K562 (cell line): ENCODE data around the gene SRPK3. TPM values are rescaled to one million over a fixed set of nuclear protein-coding genes. Genes with fewer than 3 reads are reported as not detected.
A peak's percentile ranks its signal among the peaks of the same experiment; 100 is the strongest.

ENCODE experiments used
- ATAC-seq: fragments of 200-7000 bp; cut with Tn5 transposase; 3 replicates; pipeline ENCODE4 v1.9.1; 2020; ENCODE audit warnings: moderate library complexity
- BruUV-seq: library from RNA; stranded (reverse); fragments of 400-500 nt; replicated peaks from 2 replicates; lab custom pipeline; 2021; lab: Mats Ljungman, UMichigan
- CTCF ChIA-PET: fragments of 300-600 bp; formaldehyde crosslinking; extraction: SDS; loops from one replicate; lab custom pipeline; 2021; ENCODE audit warnings: low intra/inter-chr PET ratio; lab: Yijun Ruan, JAX
- POLR2A ChIA-PET: fragments of 300-600, 350-650 bp; sonication (Branson Sonifier 250); formaldehyde crosslinking; extraction: SDS; loops from one replicate; lab custom pipeline; 2021; ENCODE audit warnings: antibody characterized with exemption, inconsistent platforms; lab: Yijun Ruan, JAX
- DNase-seq, 4 experiments: peaks; one replicate each; pipeline versions ENCODE4 v3.0.0 to v3.0.0-alpha.2; 2011 to 2018; ENCODE audit warnings: low spot score in 3 of 4, mixed read lengths in 3 of 4; ENCODE audit errors: extremely low read depth in 1 of 4
- FAIRE-seq: peaks from 2 replicates; lab custom pipeline; 2011; peaks lifted over from hg19 to GRCh38; lab: Jason Lieb, UNC
- H2AFZ ChIP-seq: 2 replicates; pipeline ENCODE4 v1.6.0; 2011; ENCODE audit warnings: low read depth, low read length, control low read depth, inconsistent platforms
- H3K27ac ChIP-seq: fragments of 200-600 bp; 3 replicates; pipeline ENCODE4 v1.8.0; 2011; ENCODE audit warnings: low read depth, mild to moderate bottlenecking, control low read depth, inconsistent platforms, low read length, moderate library complexity, mixed read lengths; ENCODE audit errors: extremely low read depth
- H3K27me3 ChIP-seq, 2 experiments: fragments of 300-600 bp in 1 of 2; 2 replicates in 1 of 2; 3 replicates in 1 of 2; pipeline versions ENCODE4 v1.6.0 to v1.8.0; 2011; ENCODE audit warnings: inconsistent platforms in 2 of 2, low read length in 2 of 2, mild to moderate bottlenecking in 1 of 2, mixed read lengths in 1 of 2, moderate library complexity in 1 of 2; ENCODE audit not compliant: control insufficient read depth in 2 of 2, insufficient read depth in 2 of 2
- H3K36me3 ChIP-seq: fragments of 300-600 bp; 3 replicates; pipeline ENCODE4 v1.8.0; 2011; ENCODE audit warnings: mild to moderate bottlenecking, low read length, inconsistent platforms; ENCODE audit not compliant: control insufficient read depth, insufficient read depth
- H3K4me1 ChIP-seq, 2 experiments: fragments of 200-600 bp in 1 of 2; replicated peaks in 1 of 2; 2 replicates in 1 of 2; 3 replicates in 1 of 2; pipeline versions ENCODE4 v1.5.1 to v1.8.0; 2011; ENCODE audit warnings: inconsistent platforms in 2 of 2, low read length in 2 of 2, mild to moderate bottlenecking in 1 of 2, mixed read lengths in 1 of 2, moderate library complexity in 1 of 2; ENCODE audit not compliant: control insufficient read depth in 2 of 2, insufficient read depth in 2 of 2
- H3K4me2 ChIP-seq: 2 replicates; pipeline ENCODE4 v1.6.1; 2011; ENCODE audit warnings: low read length, control low read depth, inconsistent platforms, mixed read lengths; ENCODE audit not compliant: insufficient read depth
- H3K4me3 ChIP-seq: fragments of 200-600 bp; sonication (generic), shearing (Covaris generic); 2 replicates; pipeline ENCODE4 v1.5.1; 2016; ENCODE audit warnings: control low read depth, inconsistent platforms
- H3K79me2 ChIP-seq: fragments of 200-600 bp; 3 replicates; pipeline ENCODE4 v1.8.0; 2011; ENCODE audit warnings: low read length, inconsistent platforms; ENCODE audit not compliant: control insufficient read depth, insufficient read depth
- H3K9ac ChIP-seq, 2 experiments: 2 replicates each; pipeline versions ENCODE4 v1.6.0 to v1.6.1; 2011; ENCODE audit warnings: low read depth in 2 of 2, low read length in 2 of 2, control low read depth in 1 of 2, inconsistent platforms in 1 of 2, mild to moderate bottlenecking in 1 of 2, mixed read lengths in 1 of 2; ENCODE audit not compliant: insufficient read depth in 1 of 2
- H3K9me1 ChIP-seq: one replicate; pipeline ENCODE4 v1.6.0; 2011; ENCODE audit warnings: inconsistent platforms, mild to moderate bottlenecking, low read length, moderate library complexity; ENCODE audit not compliant: control insufficient read depth, insufficient read depth
- H3K9me3 ChIP-seq: replicated peaks from 2 replicates; pipeline ENCODE4 v1.5.1; 2011; ENCODE audit warnings: low read depth, low read length, inconsistent platforms; ENCODE audit not compliant: control insufficient read depth, insufficient read depth
- H4K20me1 ChIP-seq: replicated peaks from 2 replicates; pipeline ENCODE4 v1.6.1; 2011; ENCODE audit warnings: low read length, inconsistent platforms, mixed read lengths; ENCODE audit not compliant: control insufficient read depth, insufficient read depth
- POLR2G ChIP-seq: fragments of 200-400 bp; formaldehyde crosslinking; IDR thresholded peaks from 2 replicates; pipeline ENCODE4 v1.6.1; 2017; ENCODE audit warnings: low read depth, mild to moderate bottlenecking, antibody characterized with exemption, low read length, moderate library complexity
- ZNF133 ChIP-seq: fragments of 250-450 bp; sonication (Bioruptor Pico); IDR thresholded peaks from 2 replicates; pipeline ENCODE4 v1.4.0; 2020; ENCODE audit warnings: mild to moderate bottlenecking
- WGBS: fragments of 100-300 bp; shearing (Covaris generic); methylation state at CpG from one replicate; pipeline ENCODE4 v1.1.6; 2016; ENCODE audit warnings: low coverage, mixed read lengths; ENCODE audit not compliant: insufficient coverage; ENCODE audit errors: missing lambda C conversion rate; 5-methylcytosine and 5-hydroxymethylcytosine counted together
- in situ Hi-C: fragments of 300-500 bp; cut with MboI; formaldehyde crosslinking; loops from 4 replicates; pipeline ENCODE4 v1.15.0; 2018; ENCODE audit warnings: inconsistent platforms, mixed read lengths
- intact Hi-C: fragments of 100-400 bp; cut with micrococcal nuclease; formaldehyde crosslinking; loops from 2 replicates; pipeline ENCODE4 v1.14.2; 2022
- polyA plus RNA-seq, 8 experiments: library from polyadenylated mRNA; depleted of rRNA in 4 of 8; stranded (reverse) in 5 of 8; unstranded in 3 of 8; fragments of >200 nt; fragmentation: Nextera tagmentation in 2 of 8; fragmentation: Illumina TruSeq in 1 of 8; extraction: Ambion mirVana in 2 of 8; extraction: Trizol in 1 of 8; gene quantifications; 2 replicates each; pipeline versions ENCODE4 v1.2.1 to v1.2.3, GENCODE V29; 2011 to 2014; ENCODE audit warnings: inconsistent platforms in 1 of 8, missing spikeins in 1 of 8
- total RNA-seq, 7 experiments: library from RNA; depleted of rRNA in 6 of 7; stranded (reverse); fragments of >200 nt in 6 of 7; fragmentation: Illumina TruSeq in 2 of 7; extraction: Trizol in 2 of 7; gene quantifications; 2 replicates each; pipeline versions ENCODE4 v1.2.1 to v1.2.3, GENCODE V29; 2011 to 2021; ENCODE audit warnings: low replicate concordance in 1 of 7

The SRPK3 gene
- total and polyA plus RNA-seq, 9 of the 15 experiments (the other 6 are each of a cell fraction or from before 2014, with no cell fraction given) = 0.01 to 0.09 (median 0.04) TPM; not detected in 2

- peak overlapping the region in 1 of 2 experiments; percentile 9; a peak in 1 of 4 replicates for H3K9ac ChIP-seq
- no TSS peak for BruUV-seq
- ChIA-PET POLR2A (interaction anchor here (0.6 to 1.3 kb wide), 3 partner anchors 9 to 818 kb away, joined by 3 to 4 read pairs (median 3); no protein-coding TSS in a partner anchor), CTCF (interaction anchor here (1.2 to 1.5 kb wide), 2 partner anchors 185 to 191 kb away, joined by 4 to 6 read pairs; no protein-coding TSS in a partner anchor)
- peaks cover 15 to 52% of the 10 kb centered on the region in 2 experiments for H3K4me1 ChIP-seq
- DNase-seq (no peak), FAIRE-seq (no peak), ATAC-seq (no peak)
- H3K27me3 ChIP-seq = no peaks in the 10 kb centered on the region
- H3K36me3 ChIP-seq = no peaks in the 10 kb centered on the region
- no peak overlapping the region for H3K4me3 ChIP-seq
- H2AFZ ChIP-seq = no peak overlapping the region
- no peak overlapping the region for H3K4me2 ChIP-seq
- TF ChIP-seq POLR2G (peak; percentile 15; the same call in 1 of the 2 replicates), ZNF133 (CRISPR knock-in tag) (no peak)
- WGBS = 96% methylated on average over 7 of the region's 14 CpGs
- H3K27ac ChIP-seq = no peak overlapping the region
- H3K9me3 ChIP-seq = no peaks in the 10 kb centered on the region
- intact Hi-C loops = no loop called here
- H3K9me1 ChIP-seq = no peaks in the 10 kb centered on the region
- in situ Hi-C loops = no loop called here
- no peaks in the 10 kb centered on the region for H4K20me1 ChIP-seq
- H3K79me2 ChIP-seq = peaks cover 14% of the 10 kb centered on the region
Observed at GRCh38 chrX:153762626-153763173, 18.1 kb upstream of the SRPK3 start.

- in situ Hi-C loops (no loop called here), intact Hi-C loops (no loop called here)
- no peaks in the 10 kb centered on the region for H3K9me3 ChIP-seq
- no peak for ATAC-seq
- FAIRE-seq = no peak
- H3K4me2 ChIP-seq = no peak overlapping the region
- peaks cover 15 to 59% of the 10 kb centered on the region in 2 experiments for H3K4me1 ChIP-seq
- H3K9me1 ChIP-seq = no peaks in the 10 kb centered on the region
- no peak overlapping the region for H2AFZ ChIP-seq
- H3K9ac ChIP-seq = peak overlapping the region in 1 of 2 experiments; percentile 45; a peak in 2 of 4 replicates
- no peak overlapping the region for H3K27ac ChIP-seq
- CTCF ChIA-PET = interaction anchor here (1.2 to 1.5 kb wide), 2 partner anchors 184 to 190 kb away, joined by 4 to 6 read pairs; no protein-coding TSS in a partner anchor
- no peaks in the 10 kb centered on the region for H3K36me3 ChIP-seq
- peak in 1 of 4 experiments; percentile 1 for DNase-seq
- POLR2A ChIA-PET = interaction anchor here (0.6 to 1.3 kb wide), 4 partner anchors 8 to 819 kb away, joined by 3 to 4 read pairs (median 4); no protein-coding TSS in a partner anchor
- no peaks in the 10 kb centered on the region for H3K27me3 ChIP-seq
- peaks cover 14% of the 10 kb centered on the region for H3K79me2 ChIP-seq
- 92% methylated on average over 13 of the region's 18 CpGs for WGBS
- H4K20me1 ChIP-seq = no peaks in the 10 kb centered on the region
- no TSS peak for BruUV-seq
- no peak overlapping the region for H3K4me3 ChIP-seq
Observed at GRCh38 chrX:153763298-153763932, 17.4 kb upstream of the SRPK3 start.
